A673 (cell line): ENCODE results near the gene TMCC1. TPM values are rescaled to one million over a fixed set of nuclear protein-coding genes. Genes with fewer than 3 reads are reported as not detected.

Experiments used
- BruUV-seq: library from RNA; stranded (reverse); fragments of 400-500 nt; replicated peaks from 2 replicates; lab custom pipeline; 2021; lab: Mats Ljungman, UMichigan
- CTCF ChIA-PET: fragments of 300-600 bp; sonication (Branson Sonifier 250); formaldehyde crosslinking; loops from one replicate; lab custom pipeline; 2022; ENCODE audit warnings: antibody characterized with exemption; lab: Charles Lee
- POLR2A ChIA-PET: fragments of 300-600 bp; sonication (Branson Sonifier 250); formaldehyde crosslinking; loops from one replicate; lab custom pipeline; 2022; ENCODE audit warnings: antibody characterized with exemption; ENCODE audit not compliant: low non-redundant PET; lab: Charles Lee
- DNase-seq: peaks from one replicate; pipeline ENCODE4 v3.0.0-alpha.2; 2015; ENCODE audit warnings: low spot score
- H3K27ac ChIP-seq: fragments of 200-600 bp; sonication (generic); 2 replicates; pipeline ENCODE4 v1.5.1; 2016; ENCODE audit warnings: mixed run types, low read depth, mild to moderate bottlenecking, mixed read lengths, antibody characterized with exemption, low read length; ENCODE audit not compliant: poor library complexity, severe bottlenecking
- H3K27me3 ChIP-seq: fragments of 200-600 bp; sonication (generic); replicated peaks from 2 replicates; pipeline ENCODE4 v1.6.1; 2017; ENCODE audit warnings: mixed run types, low read depth, mild to moderate bottlenecking, mixed read lengths, antibody characterized with exemption, low read length; ENCODE audit not compliant: insufficient read depth, poor library complexity
- H3K36me3 ChIP-seq: fragments of 200-600 bp; sonication (generic); 2 replicates; pipeline ENCODE4 v1.6.1; 2016; ENCODE audit warnings: mixed run types, mild to moderate bottlenecking, mixed read lengths, antibody characterized with exemption, low read length; ENCODE audit not compliant: insufficient read depth, poor library complexity, severe bottlenecking
- H3K4me1 ChIP-seq: fragments of 200-600 bp; sonication (generic); 2 replicates; pipeline ENCODE4 v1.6.1; 2017; ENCODE audit warnings: mixed run types, mild to moderate bottlenecking, mixed read lengths, antibody characterized with exemption, low read length; ENCODE audit not compliant: insufficient read depth, poor library complexity, severe bottlenecking
- H3K4me3 ChIP-seq: fragments of 200-600 bp; sonication (generic); 2 replicates; pipeline ENCODE4 v1.5.1; 2016; ENCODE audit warnings: low read depth, mixed run types, mild to moderate bottlenecking, mixed read lengths, low read length; ENCODE audit not compliant: poor library complexity, severe bottlenecking
- H3K9me3 ChIP-seq: fragments of 200-600 bp; sonication (generic); 2 replicates; pipeline ENCODE4 v1.6.1; 2016; ENCODE audit warnings: mixed run types, low read depth, mild to moderate bottlenecking, mixed read lengths, antibody characterized with exemption, low read length; ENCODE audit not compliant: poor library complexity, severe bottlenecking
- EZH2 ChIP-seq: fragments of 200-600 bp; sonication (generic); IDR thresholded peaks from 2 replicates; pipeline ENCODE4 v1.6.1; 2017; ENCODE audit warnings: borderline replicate concordance, low read depth, mild to moderate bottlenecking, mixed read lengths, antibody characterized with exemption, low read length; ENCODE audit not compliant: poor library complexity, severe bottlenecking
- intact Hi-C: fragments of 100-400 bp; cut with micrococcal nuclease; formaldehyde crosslinking; loops from one replicate; pipeline ENCODE4 v1.10.0; 2022; ENCODE audit not compliant: unreplicated experiment
- total RNA-seq: library from RNA; stranded (reverse); gene quantifications from 2 replicates; pipeline ENCODE4 v1.2.3, GENCODE V29; 2021
- TF ChIP-seq, protein P1 (sequence below): fragments of 300-800, 200-600 bp; sonication (generic); conservative IDR thresholded peaks from 2 replicates; pipeline ENCODE4 v1.5.1; 2017; ENCODE audit warnings: low read depth, mild to moderate bottlenecking, antibody characterized with exemption, low read length, moderate library complexity, mixed read lengths

TMCC1 gene
- total RNA-seq, 1 experiment from 2014 or later = 29.4 TPM

DNA sequence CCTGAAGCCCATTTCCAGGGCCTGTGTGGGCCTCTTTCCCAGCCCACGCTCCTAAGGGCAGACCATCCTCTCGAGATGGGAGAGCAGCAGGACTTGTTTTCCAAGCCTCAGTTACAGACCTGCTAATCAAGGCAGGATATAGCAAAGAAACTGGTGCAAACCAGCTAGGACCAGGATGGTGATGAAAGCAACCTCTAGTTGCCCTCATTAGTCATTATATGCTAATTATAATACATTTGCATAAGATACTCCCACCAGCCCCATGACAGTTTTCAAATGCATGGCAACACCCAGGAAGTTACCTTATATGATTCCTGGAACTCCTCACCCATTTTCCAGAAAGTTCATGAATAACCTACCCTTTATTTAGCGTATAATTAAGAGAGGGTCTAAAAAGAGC, 46.6 kb upstream of the TMCC1 start:
- H3K4me1 ChIP-seq = peaks cover 16% of the 10 kb centered on the region
- DNase-seq = no peak
- H3K36me3 ChIP-seq = no peaks in the 10 kb centered on the region
- ChIA-PET CTCF (no interaction called here), POLR2A (no interaction called here)
- H3K4me3 ChIP-seq = no peak overlapping the region
- H3K27me3 ChIP-seq = no peaks in the 10 kb centered on the region
- H3K9me3 ChIP-seq = no peaks in the 10 kb centered on the region
- intact Hi-C loops = no loop called here
- no TSS peak for BruUV-seq
- TF ChIP-seq, protein P1, sequence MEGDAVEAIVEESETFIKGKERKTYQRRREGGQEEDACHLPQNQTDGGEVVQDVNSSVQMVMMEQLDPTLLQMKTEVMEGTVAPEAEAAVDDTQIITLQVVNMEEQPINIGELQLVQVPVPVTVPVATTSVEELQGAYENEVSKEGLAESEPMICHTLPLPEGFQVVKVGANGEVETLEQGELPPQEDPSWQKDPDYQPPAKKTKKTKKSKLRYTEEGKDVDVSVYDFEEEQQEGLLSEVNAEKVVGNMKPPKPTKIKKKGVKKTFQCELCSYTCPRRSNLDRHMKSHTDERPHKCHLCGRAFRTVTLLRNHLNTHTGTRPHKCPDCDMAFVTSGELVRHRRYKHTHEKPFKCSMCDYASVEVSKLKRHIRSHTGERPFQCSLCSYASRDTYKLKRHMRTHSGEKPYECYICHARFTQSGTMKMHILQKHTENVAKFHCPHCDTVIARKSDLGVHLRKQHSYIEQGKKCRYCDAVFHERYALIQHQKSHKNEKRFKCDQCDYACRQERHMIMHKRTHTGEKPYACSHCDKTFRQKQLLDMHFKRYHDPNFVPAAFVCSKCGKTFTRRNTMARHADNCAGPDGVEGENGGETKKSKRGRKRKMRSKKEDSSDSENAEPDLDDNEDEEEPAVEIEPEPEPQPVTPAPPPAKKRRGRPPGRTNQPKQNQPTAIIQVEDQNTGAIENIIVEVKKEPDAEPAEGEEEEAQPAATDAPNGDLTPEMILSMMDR = no peak
- no peak for TF ChIP-seq EZH2
- no peak overlapping the region for H3K27ac ChIP-seq

DNA sequence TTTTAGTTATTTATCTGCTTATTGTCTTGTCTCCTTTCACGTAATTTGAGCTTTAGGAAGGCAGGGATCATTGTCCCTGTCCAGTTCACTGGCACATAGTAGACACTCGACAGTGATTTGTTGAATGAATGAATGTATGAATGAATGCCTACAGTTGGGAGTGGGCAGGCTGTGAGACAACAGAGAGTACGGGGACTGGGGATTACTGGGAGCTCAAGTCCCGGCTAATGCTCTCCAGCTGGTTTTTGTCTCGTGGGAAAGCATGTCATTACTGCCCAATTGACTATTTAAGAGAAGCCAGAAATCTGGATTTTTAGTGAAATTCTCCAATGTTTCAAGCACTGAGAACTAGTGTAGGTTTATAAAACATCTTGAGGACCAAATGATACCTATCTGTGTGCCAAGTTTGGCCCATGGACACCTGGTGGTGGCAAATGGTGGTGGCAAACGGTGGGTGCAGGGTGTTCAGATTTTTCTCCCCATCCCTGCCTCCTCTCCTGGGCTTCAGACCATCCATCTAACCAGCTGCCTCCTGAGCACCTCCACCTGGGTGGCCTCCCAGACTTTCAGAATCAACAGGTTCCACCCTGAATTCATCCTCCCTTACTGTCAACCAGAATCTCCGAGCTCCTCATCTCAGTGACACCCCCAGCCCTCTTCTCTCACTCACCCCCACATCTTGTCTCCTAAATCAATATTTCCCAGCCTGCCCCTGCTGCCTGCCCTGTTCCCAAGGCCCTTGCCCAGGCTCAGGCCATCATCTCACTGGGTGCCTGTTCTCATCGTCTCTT, 44.8 kb upstream of the TMCC1 start:
- intact Hi-C loops = no loop called here

DNA sequence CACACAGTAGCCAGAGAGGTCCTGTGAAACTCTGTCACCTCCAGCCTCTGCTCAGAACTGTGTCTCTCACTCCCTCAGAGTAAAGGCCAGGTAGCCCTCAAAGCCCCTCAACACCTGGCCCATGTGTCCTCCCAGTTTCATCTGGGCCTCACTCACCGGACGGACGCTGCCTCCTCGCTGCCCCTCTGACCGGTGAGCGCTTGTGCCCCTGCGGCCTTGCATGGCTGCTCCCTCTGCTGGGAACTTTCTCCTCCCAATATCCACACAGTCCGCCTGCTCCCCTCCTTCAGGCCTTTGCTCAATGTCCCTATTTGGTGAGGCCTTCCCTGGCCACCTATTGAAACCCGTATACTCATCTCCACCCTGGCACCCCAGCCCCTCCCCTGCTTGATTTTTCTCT, 44.2 kb upstream of the TMCC1 start:
- BruUV-seq = no TSS peak
- H3K4me3 ChIP-seq = no peak overlapping the region
- ChIA-PET CTCF (no interaction called here), POLR2A (no interaction called here)
- TF ChIP-seq, protein P1 = no peak
- no peak for TF ChIP-seq EZH2
- intact Hi-C loops = no loop called here
- H3K36me3 ChIP-seq = no peaks in the 10 kb centered on the region
- H3K4me1 ChIP-seq = peaks cover 16% of the 10 kb centered on the region
- no peak overlapping the region for H3K27ac ChIP-seq
- no peaks in the 10 kb centered on the region for H3K9me3 ChIP-seq
- no peak for DNase-seq
- no peaks in the 10 kb centered on the region for H3K27me3 ChIP-seq

More for the DNA sequence above, 44.8 kb upstream of the TMCC1 start:
- H3K36me3 ChIP-seq = no peaks in the 10 kb centered on the region
- CTCF ChIA-PET = no interaction called here
- H3K4me1 ChIP-seq = peaks cover 16% of the 10 kb centered on the region
- POLR2A ChIA-PET = no interaction called here
- no peaks in the 10 kb centered on the region for H3K27me3 ChIP-seq
- no peaks in the 10 kb centered on the region for H3K9me3 ChIP-seq
- BruUV-seq = no TSS peak
- no peak overlapping the region for H3K4me3 ChIP-seq
- peak; percentile 34 for DNase-seq
- no peak overlapping the region for H3K27ac ChIP-seq
- no peak for TF ChIP-seq EZH2
- TF ChIP-seq, protein P1 = 0 out of 2 replicates have a peak, but pooled peaks have one; percentile 18
